DOHH2 (cell line): ENCODE measurements around the gene TMC7.

Experiments used
- EZH2phosphoT487 ChIP-seq: fragments of 200-600 bp; sonication (generic); IDR thresholded peaks from 2 replicates; pipeline ENCODE4 v1.6.1; 2017; ENCODE audit warnings: borderline replicate concordance, mild to moderate bottlenecking, antibody characterized with exemption, low read length, moderate library complexity, mixed read lengths
- TF ChIP-seq, protein P1 (sequence below): fragments of 200-600 bp; sonication (generic); IDR thresholded peaks from one replicate; pipeline ENCODE4 v1.5.1; 2014; ENCODE audit warnings: antibody characterized with exemption, mild to moderate bottlenecking, low read depth, low read length; ENCODE audit not compliant: poor library complexity, severe bottlenecking

DNA sequence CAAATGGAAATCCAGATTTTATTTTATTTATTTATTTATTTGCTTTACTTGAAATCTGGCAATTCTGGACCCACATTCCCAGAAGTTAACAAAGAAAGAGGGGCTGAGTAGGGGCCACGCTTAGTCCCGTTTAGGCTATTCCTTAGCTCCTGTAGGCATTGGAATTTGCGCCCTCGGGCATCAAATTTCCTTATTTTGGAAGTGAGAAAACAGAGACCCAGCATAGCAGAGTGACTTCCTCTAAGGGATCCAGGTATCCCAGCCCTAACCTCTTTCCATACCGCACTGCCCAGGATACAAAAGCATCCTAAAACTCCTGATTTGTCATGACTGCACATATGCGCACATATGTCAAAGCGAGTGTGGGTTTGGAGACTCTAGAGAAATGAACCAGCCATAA, 38.5 kb upstream of the TMC7 start:
- TF ChIP-seq, protein P1, sequence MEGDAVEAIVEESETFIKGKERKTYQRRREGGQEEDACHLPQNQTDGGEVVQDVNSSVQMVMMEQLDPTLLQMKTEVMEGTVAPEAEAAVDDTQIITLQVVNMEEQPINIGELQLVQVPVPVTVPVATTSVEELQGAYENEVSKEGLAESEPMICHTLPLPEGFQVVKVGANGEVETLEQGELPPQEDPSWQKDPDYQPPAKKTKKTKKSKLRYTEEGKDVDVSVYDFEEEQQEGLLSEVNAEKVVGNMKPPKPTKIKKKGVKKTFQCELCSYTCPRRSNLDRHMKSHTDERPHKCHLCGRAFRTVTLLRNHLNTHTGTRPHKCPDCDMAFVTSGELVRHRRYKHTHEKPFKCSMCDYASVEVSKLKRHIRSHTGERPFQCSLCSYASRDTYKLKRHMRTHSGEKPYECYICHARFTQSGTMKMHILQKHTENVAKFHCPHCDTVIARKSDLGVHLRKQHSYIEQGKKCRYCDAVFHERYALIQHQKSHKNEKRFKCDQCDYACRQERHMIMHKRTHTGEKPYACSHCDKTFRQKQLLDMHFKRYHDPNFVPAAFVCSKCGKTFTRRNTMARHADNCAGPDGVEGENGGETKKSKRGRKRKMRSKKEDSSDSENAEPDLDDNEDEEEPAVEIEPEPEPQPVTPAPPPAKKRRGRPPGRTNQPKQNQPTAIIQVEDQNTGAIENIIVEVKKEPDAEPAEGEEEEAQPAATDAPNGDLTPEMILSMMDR = no peak
- no peak for TF ChIP-seq EZH2phosphoT487
